Kidney tubule cell (primary cell): ENCODE results near the gene LSM5.
"Not testable (repeated sequence)": the region's sequence is repeated elsewhere in the genome, so short reads cannot be mapped to it uniquely, and the experiment has no call there.

Source experiments
- DNase-seq: peaks from one replicate; pipeline ENCODE4 v3.0.0-alpha.2; 2018; ENCODE audit warnings: low spot score

The LSM5 gene

DNA sequence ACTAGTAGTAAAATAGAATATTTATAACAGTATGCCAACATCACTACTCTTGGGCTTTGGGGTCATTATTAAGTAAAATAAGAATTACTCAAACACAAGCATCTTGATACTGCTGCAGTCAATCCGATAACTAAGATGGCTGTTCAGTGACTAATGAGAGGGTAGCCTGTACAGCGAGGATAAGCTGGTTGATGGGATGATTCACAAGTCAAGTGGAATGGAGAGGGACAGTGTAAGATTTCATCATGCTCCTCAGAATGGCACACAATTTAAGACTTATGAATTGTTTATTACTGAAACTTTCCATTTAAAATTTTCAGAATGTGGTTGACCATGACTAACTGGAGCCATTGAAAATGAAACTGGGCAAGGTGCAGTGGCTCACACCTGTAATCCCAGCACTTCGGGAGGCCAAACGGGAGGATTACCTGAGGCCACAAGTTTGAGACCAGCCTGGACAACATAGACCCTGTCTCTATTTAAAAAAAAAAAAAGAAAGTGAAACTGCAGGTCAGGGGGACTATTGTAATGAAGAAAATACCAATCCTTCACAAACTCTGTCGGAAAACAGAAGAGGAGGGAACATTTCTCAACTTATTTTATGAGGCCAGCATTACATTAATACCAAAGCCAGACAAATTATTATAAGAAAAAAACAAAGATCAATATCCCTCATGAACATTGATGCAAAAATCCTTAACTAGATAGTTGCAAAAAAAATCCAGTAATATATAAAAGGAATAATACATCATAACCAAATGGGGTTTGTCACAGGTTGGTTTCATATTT is 16.3 kb upstream of the LSM5 start:
- peak; percentile 86 for DNase-seq

DNA sequence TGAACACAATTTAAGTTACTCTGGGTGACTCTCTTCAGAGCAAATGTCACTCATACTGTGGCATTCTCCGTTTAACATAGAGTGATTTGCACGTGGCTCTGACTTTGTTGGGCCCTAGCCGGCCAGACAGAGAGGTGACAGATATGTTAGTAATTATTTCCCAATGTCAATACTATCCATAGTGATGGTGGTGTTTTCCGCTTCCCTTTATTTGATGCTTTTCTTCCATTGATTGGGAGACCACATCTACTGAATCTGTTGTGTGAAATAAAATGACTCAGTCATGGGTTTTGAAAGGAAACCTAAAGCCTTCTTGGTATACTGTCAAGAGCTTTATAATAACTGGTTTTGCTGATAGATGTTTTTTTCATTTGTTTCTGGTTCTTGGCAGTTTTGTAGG is 12.5 kb upstream of the LSM5 start:
- DNase-seq: no peak

DNA sequence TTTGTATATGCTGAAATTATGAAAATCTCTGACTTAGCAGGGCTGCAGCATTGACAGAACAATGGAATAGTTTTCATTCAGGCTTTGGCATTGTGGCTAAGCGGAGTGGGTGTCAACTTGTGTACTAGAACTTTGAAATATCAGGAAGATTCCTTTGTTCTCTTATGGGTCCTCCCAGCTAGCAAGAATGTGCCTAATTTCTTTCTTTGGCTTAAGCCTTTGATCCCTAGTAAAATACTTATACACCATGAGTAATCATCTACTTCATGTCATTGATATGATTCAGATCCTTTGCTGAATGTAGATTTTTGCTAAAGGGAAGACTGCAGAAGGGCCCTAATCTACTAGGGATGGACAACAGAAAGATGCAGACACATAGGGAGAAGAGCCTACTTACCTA is 11.3 kb upstream of the LSM5 start:
- peak; percentile 55 for DNase-seq

DNA sequence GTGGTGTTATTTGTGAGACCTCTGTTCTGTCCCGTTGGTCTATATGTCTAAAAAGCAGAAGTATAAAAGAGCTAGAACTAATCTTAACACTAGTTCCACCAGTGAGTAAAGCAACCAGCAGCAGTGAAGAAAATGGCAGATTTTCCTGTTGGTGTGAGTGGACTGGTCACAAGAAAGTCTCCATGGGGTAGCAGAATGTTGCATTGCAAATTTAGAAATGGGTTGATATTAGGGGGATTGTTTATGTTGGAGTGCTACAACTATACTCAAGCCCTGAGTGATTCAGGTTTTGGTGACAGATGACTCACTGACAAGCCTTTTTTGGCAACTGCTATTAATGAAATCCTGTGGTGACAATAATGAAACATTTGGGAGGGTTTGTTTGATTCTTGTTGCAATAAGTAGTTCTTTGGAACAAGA is 10.8 kb upstream of the LSM5 start:
- peak; percentile 27 for DNase-seq

DNA sequence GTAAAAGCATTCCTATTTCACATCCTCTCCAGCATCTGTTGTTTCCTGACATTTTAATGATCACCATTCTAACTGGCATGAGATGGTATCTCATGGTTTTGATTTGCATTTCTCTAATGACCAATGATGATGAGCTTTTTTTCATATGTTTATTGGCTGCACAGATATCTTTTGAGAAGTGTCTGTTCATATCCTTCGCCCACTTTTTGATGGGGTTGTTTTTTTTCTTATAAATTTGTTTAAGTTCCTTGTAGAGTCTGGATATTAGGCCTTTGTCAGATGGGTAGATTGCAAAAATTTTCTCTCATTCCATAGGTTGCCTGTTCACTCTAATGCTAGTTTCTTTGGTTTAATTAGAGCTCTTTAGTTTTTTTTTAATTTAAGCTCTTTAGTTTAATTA is 10.0 kb upstream of the LSM5 start:
- DNase-seq: not testable (repeated sequence)

DNA sequence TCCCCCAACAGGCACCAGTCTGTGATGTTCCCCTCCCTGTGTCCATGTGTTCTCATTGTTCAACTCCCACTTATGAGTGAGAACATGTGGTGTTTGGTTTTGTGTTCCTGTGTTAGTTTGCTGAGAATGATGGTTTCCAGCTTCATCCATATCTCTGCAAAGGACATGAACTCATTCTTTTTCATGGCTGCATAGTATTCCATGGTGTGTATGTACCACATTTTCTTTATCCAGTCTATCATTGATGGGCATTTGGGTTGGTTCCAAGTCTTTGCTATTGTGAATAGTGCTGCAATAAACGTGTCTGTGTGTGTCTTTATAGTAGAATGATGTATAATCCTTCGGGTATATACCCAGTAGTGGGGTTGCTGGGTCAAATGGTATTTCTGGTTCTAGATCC is 9.6 kb upstream of the LSM5 start:
- not testable (repeated sequence) for DNase-seq

DNA sequence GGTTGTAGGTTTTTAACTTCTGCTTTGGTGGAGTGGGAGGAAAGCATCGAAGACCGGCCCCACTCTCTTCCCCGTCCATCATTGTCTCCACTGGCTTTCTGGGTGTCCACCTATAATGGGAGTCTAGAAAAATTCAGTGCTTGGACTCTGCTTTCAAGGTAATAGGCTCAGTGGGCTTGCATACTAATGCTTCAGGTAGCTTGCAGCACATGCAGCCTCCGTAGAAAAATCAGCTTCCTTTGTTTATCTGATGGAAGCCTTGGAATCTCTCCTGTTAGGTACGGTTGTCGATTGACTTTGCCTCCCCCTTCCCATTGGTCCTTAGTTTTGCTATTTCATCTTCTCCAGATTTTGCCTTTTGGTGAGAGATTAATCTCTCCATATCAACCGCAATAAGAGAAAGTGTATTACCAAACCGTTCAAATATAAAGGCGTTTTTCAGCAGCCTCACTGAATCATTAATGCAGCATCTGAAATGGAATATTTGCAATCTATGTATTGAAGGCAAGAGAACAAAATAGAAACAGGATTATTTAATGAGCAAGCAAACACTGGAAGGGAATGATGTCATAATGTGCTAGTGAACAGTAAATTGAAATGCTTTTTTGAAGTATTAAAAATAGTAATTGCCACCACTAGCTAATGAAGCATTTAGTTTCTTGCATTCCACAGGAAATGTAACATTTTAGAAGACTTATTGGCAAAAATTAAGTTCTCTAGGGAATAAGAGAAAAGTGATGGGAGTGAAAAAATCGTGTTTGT is 6.1 kb upstream of the LSM5 start:
- peak; percentile 46 for DNase-seq

DNA sequence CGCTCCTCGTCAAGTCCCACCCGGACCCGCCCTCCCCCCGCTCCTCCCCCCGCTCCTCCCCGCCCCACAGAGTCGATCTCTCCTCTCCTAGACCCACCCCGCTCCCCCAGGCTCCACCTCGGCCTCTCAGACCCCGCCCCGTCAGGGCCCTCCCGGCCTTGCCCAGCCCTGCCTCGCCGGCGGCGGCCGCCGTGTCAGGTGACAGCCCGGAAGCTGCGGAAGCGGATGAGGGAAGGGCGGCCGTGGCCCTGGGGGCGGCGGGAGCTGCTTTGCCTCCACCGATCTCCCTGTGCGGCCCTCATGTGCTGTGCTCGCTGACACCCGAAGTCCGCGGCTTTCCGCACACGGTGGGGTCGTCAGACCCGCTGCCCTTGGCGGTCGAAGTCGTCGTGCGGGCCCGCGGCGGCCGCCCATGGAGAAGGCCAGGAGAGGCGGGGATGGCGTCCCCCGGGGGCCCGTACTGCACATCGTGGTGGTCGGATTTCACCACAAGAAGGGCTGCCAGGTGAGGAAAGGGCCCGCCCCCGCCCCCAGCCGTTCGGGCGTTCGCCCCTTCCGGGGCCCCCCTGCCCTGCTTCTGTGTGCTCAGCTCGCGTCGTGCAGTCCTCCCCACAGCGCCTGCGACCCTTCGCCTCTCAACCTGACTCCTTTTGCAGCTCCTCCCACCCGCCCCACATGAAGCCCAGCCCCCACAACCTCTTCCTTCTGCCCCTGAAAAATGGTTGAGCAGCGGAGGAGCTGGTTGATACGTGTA is 5.3 kb upstream of the LSM5 start, which contains the start of gene AVL9:
Gene AVL9 (plus strand): TSS at position 192 of the 754 bp plus-strand sequence. CDS start 221 bp downstream, at position 413.
- peak; percentile 97 for DNase-seq

DNA sequence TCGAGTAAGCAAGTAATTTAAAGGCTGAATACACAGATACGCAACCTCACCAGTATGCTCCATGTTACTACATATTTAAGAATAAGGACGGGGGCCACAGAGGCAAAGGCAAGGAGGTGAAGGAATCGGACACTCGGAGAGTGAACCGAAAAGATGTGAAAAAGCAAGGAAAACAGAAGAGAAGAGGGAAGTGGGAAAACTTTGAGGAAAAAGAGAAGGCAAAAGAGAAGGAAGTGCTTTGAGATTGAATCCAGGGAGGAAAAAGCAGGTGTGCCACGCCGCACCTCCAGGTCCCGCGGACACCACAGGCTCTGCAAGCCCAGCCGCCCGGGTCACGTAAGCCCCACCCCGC is 4.7 kb upstream of the LSM5 start:
- no peak for DNase-seq

DNA sequence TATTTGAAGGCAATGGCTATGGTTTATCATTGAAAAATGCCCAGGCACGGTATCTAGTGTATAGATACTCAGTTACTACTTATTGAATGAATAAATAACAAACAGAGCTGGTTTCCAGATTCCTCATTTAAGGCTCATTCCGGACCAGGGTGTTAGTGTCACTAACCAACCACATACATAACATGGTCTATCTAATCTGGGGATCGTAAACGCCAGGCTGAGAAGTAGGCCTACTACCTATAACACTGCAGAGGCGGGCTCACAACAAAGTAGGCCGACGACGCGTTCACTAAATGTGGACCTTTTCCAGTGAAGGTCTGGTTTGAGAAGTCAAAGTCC is 423 bp downstream of the LSM5 start:
- no peak for DNase-seq

DNA sequence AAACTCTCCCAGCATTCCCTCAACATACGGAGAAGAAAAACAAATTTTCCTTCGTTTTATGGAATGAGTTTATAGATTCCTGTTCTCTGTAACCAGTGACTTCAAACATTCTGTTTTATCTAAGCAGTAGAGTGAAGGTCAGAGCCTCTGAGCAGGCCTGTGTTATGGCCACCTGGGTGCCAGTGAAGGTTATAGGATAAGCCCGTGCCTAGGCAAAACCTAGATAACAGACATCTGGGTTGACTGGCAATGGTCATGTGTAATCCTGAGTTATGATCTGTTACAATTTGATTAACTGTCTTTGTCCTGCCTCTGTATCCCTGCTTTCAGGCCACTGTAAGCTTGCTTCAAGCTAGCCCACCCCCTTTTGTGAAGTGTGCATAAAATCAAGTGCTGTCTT is 8.3 kb downstream of the LSM5 start:
- no peak for DNase-seq

DNA sequence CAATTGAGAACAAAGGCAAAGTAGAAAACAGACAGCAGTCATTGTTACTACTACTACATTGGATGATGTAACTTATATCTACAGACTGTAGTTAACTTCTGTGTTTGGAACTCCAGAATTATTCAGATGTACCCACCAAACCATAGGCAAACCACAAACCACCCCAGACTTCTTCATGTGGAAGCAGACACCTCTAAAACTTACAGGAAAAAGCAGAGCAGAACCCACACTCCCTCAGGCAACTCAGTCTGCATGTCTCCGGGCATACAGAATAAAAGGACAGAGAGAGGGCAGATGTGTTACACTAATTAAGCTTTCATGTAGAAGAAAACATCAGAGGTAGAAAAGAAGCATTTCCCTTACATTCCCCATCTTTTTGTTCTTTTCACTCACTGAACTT is 9.0 kb downstream of the LSM5 start:
- no peak for DNase-seq

DNA sequence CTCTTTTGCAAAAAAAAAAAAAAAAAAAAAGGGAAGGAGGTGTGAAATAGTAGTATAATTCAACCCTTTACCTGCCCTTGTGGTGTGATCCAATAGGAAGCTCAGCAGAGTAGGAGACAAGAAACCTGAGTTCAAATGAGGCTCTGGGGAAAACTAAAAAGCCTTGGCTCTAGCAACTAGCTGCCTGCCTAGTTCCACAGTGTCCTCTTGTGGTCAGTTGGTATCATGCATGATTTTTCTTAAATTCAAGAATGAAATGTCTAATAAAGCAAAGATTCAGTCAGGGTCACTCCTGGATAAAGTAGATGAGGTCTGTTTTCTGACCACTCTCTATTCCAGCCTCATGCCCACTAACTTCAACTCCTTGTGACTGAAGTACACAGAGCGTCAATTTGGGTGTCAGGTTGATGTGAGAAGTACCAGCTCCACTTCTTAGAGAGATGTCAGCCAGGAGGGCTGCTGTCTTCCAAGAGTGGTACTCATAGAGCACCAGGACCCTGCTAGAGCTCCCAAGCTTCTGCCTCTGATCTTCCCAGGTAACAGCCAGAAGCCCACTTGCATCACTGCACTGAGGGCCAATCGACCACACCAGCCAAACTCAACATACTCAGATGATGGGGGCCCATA is 10.5 kb downstream of the LSM5 start:
- DNase-seq: peak; percentile 50

DNA sequence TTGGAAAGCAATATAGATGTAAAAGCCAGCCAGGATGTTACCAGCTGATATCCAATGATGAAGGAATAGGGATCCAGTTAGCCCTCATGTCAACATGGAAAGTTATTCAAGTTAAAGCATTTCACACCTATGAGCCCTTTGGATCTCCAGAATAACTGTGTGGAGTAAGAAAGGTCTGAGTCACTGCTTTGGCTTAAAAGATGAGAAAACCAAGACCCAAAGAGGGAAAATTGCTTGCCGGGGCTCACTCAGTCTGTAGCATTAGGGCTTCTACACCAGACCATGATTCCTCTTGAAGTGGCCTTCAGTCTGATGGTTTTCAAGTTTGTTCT is 12.6 kb downstream of the LSM5 start:
- DNase-seq: no peak

DNA sequence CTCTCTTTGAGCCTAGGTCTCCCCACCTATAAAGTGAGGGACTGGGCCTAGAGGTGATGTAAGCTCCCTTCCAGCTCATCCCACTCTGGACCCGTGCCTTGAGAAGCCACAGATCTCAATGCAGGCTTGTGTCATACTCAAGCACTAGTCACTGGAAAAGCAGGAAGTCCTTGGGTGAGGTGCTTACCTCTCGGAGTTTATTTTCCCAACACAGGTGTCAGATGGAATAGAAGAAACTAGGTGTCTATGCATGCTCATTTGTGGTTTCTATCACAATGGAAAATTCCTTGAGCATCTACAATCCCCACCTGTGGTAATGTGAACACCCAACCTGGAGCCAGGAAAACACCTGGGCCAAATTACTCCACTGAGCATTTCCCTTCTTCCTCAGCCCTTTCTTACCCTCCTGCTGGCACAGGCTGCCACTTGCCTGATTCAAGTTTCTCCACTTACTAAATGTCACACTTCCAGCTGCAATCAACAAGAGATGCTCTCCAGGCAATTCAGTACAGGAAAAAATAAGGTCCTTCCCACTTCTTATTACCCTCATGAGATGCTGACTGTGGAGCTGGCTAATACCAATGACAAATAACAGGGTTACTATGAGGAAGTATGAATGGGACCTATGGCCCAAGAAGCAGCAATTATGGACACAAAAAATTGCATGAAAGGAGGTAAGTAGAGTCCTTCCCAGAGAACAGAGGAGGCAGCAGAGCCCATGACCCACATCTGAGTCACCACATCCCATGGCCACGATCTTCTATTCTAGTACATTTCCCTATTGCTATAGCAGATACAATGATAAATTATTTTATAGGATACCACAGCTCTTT is 13.1 kb downstream of the LSM5 start:
- peak; percentile 78 for DNase-seq

DNA sequence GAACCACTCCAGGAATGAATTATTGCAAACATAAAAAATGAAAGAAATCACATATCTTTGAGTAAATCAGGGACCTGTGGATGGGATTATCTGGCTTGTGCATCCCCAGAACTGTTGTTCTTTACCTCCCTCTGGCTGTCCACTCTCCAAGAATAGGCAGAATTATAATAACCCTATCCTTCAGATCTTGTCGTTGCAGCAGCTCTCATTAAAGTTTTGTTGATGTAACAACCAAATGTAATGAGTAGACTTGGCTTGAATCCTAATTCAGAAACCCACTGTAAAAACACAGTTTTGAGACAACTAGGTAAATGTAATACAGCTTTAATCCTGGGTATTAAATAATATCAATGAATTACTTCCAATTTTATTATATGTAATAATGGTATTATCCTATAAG is 16.2 kb downstream of the LSM5 start:
- no peak for DNase-seq

DNA sequence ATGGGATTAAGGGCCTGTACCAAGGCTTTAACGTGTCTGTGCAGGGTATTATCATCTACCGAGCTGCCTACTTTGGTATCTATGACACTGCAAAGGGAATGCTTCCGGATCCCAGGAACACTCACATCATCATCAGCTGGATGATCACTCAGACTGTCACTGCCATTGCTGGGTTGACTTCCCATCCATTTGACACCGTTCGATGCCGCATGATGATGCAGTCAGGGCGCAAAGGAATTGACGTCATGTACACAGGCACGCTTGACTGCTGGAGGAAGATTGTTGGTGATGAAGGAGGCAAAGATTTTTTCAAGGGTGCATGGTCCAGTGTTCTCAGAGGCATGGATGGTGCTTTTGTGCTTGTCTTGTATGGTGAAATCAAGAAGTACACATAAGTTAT is 18.2 kb downstream of the LSM5 start:
- DNase-seq: no peak

DNA sequence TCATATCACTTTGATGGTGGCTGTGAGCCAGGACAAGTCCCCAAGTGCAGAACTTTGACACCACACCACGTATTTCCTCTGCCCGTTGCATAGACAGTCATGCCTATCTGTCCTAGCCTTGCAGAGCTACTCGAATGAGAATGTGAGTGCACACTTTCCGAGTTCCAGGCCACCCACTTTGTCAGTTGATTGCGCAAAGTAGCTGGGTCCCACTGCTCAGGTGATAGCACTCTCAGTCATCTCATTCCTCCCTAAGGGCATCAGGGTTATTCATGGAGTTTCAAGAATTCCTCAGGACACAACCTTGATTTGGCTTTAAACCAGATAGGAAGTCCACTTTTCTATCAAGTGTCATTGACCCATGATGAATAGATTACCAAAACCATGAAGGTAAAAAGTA is 19.3 kb downstream of the LSM5 start:
- DNase-seq: no peak

DNA sequence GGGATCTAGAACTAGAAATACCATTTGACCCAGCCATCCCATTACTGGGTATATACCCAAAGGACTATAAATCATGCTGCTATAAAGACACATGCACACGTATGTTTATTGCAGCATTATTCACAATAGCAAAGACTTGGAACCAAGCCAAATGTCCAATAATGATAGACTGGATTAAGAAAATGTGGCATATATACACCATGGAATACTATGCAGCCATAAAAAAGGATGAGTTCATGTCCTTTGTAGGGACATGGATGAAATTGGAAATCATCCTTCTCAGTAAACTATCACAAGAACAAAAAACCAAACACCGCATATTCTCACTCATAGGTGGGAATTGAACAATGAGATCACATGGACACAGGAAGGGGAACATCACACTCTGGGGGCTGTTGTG is 20.2 kb downstream of the LSM5 start:
- not testable (repeated sequence) for DNase-seq

DNA sequence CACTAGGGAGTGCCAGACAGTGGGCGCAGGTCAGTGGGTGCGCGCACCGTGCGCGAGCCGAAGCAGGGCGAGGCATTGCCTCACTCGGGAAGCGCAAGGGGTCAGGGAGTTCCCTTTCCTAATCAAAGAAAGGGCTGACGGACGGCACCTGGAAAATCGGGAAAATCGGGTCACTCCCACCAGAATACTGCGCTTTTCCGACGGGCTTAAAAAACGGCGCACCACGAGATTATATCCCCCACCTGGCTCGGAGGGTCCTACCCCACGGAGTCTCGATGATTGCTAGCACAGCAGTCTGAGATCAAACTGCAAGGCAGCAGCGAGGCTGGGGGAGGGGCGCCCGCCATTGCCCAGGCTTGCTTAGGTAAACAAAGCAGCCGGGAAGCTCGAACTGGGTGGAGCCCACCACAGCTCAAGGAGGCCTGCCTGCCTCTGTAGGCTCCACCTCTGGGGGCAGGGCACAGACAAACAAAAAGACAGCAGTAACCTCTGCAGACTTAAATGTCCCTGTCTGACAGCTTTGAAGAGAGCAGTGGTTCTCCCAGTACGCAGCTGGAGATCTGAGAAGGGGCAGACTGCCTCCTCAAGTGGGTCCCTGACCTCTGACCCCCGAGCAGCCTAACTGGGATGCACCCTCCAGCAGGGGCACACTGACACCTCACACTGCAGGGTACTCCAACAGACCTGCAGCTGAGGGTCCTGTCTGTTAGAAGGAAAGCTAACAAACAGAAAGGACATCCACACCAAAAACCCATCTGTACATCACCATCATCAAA is 25.4 kb downstream of the LSM5 start:
- DNase-seq: not testable (repeated sequence)

DNA sequence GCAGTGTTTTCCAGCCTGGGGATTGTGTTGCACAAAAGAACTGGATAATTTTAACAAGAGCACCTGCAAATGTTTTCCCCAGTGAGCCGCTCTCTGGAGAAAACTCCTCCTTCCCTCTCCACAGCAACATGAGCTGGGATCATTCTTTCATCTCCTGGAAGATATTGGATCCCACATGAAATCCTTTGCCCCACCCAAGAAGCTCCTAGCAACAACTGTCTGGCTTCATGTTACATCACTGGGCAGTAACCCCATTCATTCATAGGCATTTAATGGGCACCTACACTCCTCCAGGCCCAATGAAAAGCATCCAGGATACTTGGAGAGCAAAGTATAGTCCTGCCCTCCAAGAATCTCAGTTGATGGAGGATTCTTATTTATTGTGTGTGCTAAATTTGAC is 27.2 kb downstream of the LSM5 start:
- no peak for DNase-seq
